ENCODE results near the gene DDX3X. TPM values are rescaled to one million over a fixed set of nuclear protein-coding genes. Genes with fewer than 3 reads are reported as not detected.

Gene DDX3X
- total and polyA plus RNA-seq, 2 experiments from 2014 or later = 68.1 to 239 TPM

DNA sequence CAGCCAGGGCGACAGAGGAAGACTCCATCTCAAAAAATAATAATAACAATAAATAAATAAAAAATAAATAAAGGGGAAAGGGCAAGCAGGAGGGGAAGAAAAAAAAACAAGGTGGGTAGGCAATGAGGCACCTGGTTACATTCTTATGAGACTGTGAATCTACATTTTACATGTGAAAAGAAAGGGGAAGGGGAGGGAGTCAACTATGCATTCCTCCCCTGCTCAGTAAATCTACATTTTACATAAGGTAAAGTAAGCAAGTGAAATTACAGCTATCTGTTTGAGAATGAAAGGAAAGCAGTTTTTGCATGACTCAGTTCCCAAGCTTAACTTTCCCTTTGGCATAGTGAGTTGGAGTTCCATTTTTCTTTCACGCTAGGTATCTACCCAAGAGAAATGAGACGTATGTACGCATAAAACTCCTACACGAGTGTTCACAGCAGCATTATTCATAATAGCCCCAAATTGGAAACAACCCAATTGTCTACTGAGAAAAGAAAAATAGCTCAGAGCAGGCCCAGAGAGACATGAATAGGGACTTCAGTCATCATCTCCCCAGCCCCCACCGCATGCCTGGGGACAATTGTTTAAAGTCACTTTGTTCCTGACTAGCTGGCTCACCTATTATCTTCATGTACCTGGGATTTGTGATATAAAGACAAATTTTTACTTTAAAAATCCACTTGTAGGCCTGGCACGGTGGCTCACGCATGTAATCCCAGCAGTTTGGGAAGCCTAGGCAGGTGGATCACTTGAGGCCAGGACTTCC, 52.4 kb downstream of the DDX3X start:
- Histone ChIP-seq H4K20me1 (replicated peaks; ENCODE audit: insufficient read depth) (no peaks in the 10 kb centered on the region), H3K36me3 (ENCODE audit: insufficient read depth) (no peaks in the 10 kb centered on the region), H3F3A (replicated peaks; ENCODE audit: low read depth) (0 out of 2 replicates have a peak, but pooled peaks cover 4% of the 10 kb centered on the region), H3K27ac (ENCODE audit: low read depth) (peak overlapping the region; percentile 92), H3K4me2 (peak overlapping the region; percentile 21; the same call in 1 of the 2 replicates), H3K79me2 (replicated peaks; ENCODE audit: insufficient read depth) (no peaks in the 10 kb centered on the region), H3K4me1 (ENCODE audit: insufficient read depth) (peaks cover 6% of the 10 kb centered on the region; the same call in 1 of the 2 replicates), H3K4me3 (no peak overlapping the region), H2AFZ (no peak overlapping the region), H3K27me3 (ENCODE audit: insufficient read depth) (no peaks in the 10 kb centered on the region), H3K9me2 (ENCODE audit: insufficient read depth) (no peaks in the 10 kb centered on the region)
- Mint-ChIP-seq H3K9me3 (peaks cover 7% of the 10 kb centered on the region; the same call in 1 of the 3 replicates), H3K27ac (peak overlapping the region; percentile 91), H3K4me3 (no peak overlapping the region), H3K36me3 (ENCODE audit: low read depth) (no peaks in the 10 kb centered on the region), H3K4me1 (peaks cover 33% of the 10 kb centered on the region), H3K27me3 (ENCODE audit: insufficient read depth, low read depth, poor library complexity) (peaks cover 6% of the 10 kb centered on the region)
- DNase-seq (ENCODE audit: low spot score) (peak; percentile 44), ATAC-seq (peak; percentile 45)
- TF ChIP-seq CREB1 (CRISPR knock-in tag; IDR thresholded peaks at IDR 0.05; ENCODE audit: low read depth) (no peak), ZNF114 (CRISPR knock-in tag; IDR thresholded peaks at IDR 0.05) (no peak), JUNB (IDR thresholded peaks at IDR 0.05; ENCODE audit: unreplicated experiment) (no peak)
- TF ChIP-seq, protein P1, sequence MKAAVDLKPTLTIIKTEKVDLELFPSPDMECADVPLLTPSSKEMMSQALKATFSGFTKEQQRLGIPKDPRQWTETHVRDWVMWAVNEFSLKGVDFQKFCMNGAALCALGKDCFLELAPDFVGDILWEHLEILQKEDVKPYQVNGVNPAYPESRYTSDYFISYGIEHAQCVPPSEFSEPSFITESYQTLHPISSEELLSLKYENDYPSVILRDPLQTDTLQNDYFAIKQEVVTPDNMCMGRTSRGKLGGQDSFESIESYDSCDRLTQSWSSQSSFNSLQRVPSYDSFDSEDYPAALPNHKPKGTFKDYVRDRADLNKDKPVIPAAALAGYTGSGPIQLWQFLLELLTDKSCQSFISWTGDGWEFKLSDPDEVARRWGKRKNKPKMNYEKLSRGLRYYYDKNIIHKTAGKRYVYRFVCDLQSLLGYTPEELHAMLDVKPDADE (IDR thresholded peaks at IDR 0.05) = no peak
- TF ChIP-seq, protein P2, sequence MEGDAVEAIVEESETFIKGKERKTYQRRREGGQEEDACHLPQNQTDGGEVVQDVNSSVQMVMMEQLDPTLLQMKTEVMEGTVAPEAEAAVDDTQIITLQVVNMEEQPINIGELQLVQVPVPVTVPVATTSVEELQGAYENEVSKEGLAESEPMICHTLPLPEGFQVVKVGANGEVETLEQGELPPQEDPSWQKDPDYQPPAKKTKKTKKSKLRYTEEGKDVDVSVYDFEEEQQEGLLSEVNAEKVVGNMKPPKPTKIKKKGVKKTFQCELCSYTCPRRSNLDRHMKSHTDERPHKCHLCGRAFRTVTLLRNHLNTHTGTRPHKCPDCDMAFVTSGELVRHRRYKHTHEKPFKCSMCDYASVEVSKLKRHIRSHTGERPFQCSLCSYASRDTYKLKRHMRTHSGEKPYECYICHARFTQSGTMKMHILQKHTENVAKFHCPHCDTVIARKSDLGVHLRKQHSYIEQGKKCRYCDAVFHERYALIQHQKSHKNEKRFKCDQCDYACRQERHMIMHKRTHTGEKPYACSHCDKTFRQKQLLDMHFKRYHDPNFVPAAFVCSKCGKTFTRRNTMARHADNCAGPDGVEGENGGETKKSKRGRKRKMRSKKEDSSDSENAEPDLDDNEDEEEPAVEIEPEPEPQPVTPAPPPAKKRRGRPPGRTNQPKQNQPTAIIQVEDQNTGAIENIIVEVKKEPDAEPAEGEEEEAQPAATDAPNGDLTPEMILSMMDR (conservative IDR thresholded peaks at IDR 0.05; ENCODE audit: low read depth in 2 of 2) = no peak

DNA sequence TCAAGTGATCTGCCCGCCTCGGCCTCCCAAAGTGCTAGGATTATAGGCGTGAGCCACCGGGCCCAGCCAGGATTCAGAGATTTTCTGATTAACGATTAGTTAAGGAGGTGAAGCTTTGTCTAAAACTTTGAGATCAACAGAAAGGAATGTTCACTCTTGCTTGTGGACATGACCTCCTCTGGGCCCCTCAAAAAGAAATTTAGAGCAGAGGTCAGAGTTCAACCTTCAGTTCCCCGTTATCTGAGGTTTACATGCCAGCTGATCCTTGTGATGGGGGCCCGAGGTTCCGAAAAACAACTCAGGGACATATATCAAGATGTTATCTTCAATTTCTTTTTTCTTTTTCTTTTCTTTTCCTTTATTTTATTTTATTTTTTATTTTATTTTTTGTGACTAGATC, 54.6 kb downstream of the DDX3X start:
- ATAC-seq (no peak), DNase-seq (ENCODE audit: low spot score) (no peak)
- H3K27ac Mint-ChIP-seq = no peak overlapping the region
- no peaks in the 10 kb centered on the region for H4K20me1 ChIP-seq (replicated peaks; ENCODE audit: insufficient read depth)
- no peak overlapping the region for H3K4me3 Mint-ChIP-seq
- H3K79me2 ChIP-seq (replicated peaks; ENCODE audit: insufficient read depth) = no peaks in the 10 kb centered on the region
- H3K4me2 ChIP-seq = no peak overlapping the region
- no peaks in the 10 kb centered on the region for H3K9me2 ChIP-seq (ENCODE audit: insufficient read depth)
- H2AFZ ChIP-seq = no peak overlapping the region
- H3K4me3 ChIP-seq = no peak overlapping the region
- peaks cover 7% of the 10 kb centered on the region; the same call in 1 of the 3 replicates for H3K9me3 Mint-ChIP-seq
- 0 out of 2 replicates have a peak, but pooled peaks cover 4% of the 10 kb centered on the region for H3F3A ChIP-seq (replicated peaks; ENCODE audit: low read depth)
- no peaks in the 10 kb centered on the region for H3K36me3 Mint-ChIP-seq (ENCODE audit: low read depth)
- H3K27me3 Mint-ChIP-seq (ENCODE audit: insufficient read depth, low read depth, poor library complexity) = peaks cover 9% of the 10 kb centered on the region
- H3K36me3 ChIP-seq (ENCODE audit: insufficient read depth) = no peaks in the 10 kb centered on the region
- no peaks in the 10 kb centered on the region for H3K27me3 ChIP-seq (ENCODE audit: insufficient read depth)
- H3K4me1 ChIP-seq (ENCODE audit: insufficient read depth) = peaks cover 6% of the 10 kb centered on the region; the same call in 1 of the 2 replicates
- H3K4me1 Mint-ChIP-seq = peaks cover 22% of the 10 kb centered on the region
- no peak overlapping the region for H3K27ac ChIP-seq (ENCODE audit: low read depth)
- TF ChIP-seq, protein P3, sequence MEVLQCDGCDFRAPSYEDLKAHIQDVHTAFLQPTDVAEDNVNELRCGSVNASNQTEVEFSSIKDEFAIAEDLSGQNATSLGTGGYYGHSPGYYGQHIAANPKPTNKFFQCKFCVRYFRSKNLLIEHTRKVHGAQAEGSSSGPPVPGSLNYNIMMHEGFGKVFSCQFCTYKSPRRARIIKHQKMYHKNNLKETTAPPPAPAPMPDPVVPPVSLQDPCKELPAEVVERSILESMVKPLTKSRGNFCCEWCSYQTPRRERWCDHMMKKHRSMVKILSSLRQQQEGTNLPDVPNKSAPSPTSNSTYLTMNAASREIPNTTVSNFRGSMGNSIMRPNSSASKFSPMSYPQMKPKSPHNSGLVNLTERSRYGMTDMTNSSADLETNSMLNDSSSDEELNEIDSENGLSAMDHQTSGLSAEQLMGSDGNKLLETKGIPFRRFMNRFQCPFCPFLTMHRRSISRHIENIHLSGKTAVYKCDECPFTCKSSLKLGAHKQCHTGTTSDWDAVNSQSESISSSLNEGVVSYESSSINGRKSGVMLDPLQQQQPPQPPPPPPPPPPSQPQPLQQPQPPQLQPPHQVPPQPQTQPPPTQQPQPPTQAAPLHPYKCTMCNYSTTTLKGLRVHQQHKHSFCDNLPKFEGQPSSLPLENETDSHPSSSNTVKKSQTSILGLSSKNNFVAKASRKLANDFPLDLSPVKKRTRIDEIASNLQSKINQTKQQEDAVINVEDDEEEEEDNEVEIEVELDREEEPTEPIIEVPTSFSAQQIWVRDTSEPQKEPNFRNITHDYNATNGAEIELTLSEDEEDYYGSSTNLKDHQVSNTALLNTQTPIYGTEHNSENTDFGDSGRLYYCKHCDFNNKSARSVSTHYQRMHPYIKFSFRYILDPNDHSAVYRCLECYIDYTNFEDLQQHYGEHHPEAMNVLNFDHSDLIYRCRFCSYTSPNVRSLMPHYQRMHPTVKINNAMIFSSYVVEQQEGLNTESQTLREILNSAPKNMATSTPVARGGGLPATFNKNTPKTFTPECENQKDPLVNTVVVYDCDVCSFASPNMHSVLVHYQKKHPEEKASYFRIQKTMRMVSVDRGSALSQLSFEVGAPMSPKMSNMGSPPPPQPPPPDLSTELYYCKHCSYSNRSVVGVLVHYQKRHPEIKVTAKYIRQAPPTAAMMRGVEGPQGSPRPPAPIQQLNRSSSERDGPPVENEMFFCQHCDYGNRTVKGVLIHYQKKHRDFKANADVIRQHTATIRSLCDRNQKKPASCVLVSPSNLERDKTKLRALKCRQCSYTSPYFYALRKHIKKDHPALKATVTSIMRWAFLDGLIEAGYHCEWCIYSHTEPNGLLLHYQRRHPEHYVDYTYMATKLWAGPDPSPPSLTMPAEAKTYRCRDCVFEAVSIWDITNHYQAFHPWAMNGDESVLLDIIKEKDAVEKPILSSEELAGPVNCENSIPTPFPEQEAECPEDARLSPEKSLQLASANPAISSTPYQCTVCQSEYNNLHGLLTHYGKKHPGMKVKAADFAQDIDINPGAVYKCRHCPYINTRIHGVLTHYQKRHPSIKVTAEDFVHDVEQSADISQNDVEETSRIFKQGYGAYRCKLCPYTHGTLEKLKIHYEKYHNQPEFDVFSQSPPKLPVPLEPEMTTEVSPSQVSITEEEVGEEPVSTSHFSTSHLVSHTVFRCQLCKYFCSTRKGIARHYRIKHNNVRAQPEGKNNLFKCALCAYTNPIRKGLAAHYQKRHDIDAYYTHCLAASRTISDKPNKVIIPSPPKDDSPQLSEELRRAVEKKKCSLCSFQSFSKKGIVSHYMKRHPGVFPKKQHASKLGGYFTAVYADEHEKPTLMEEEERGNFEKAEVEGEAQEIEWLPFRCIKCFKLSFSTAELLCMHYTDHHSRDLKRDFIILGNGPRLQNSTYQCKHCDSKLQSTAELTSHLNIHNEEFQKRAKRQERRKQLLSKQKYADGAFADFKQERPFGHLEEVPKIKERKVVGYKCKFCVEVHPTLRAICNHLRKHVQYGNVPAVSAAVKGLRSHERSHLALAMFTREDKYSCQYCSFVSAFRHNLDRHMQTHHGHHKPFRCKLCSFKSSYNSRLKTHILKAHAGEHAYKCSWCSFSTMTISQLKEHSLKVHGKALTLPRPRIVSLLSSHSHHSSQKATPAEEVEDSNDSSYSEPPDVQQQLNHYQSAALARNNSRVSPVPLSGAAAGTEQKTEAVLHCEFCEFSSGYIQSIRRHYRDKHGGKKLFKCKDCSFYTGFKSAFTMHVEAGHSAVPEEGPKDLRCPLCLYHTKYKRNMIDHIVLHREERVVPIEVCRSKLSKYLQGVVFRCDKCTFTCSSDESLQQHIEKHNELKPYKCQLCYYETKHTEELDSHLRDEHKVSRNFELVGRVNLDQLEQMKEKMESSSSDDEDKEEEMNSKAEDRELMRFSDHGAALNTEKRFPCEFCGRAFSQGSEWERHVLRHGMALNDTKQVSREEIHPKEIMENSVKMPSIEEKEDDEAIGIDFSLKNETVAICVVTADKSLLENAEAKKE (CRISPR knock-in tag; IDR thresholded peaks at IDR 0.05) = no peak
- TF ChIP-seq, protein P2 (conservative IDR thresholded peaks at IDR 0.05; ENCODE audit: low read depth in 2 of 2) = no peak
- TF ChIP-seq ZNF331 (CRISPR knock-in tag; IDR thresholded peaks at IDR 0.05; ENCODE audit: low read depth) (no peak), POLR2AphosphoS5 (IDR thresholded peaks at IDR 0.05; ENCODE audit: low read depth) (no peak)

Measured in GM23338 (cell line).